GM12865 (cell line): ENCODE data around the gene VWA3B.

ENCODE experiments used
- DNase-seq: peaks from one replicate; pipeline ENCODE4 v3.0.0; 2010; ENCODE audit warnings: low read depth
- H3K4me3 ChIP-seq: 2 replicates; pipeline ENCODE4 v1.5.1; 2011; ENCODE audit warnings: mild to moderate bottlenecking, low read depth, low read length, control low read depth
- TF ChIP-seq, protein P1 (sequence below): IDR thresholded peaks from 2 replicates; pipeline ENCODE4 v1.5.1; 2011; ENCODE audit warnings: low read length, control low read depth, low read depth, inconsistent platforms; ENCODE audit not compliant: insufficient read depth; ENCODE audit errors: missing control alignments

The VWA3B gene

DNA sequence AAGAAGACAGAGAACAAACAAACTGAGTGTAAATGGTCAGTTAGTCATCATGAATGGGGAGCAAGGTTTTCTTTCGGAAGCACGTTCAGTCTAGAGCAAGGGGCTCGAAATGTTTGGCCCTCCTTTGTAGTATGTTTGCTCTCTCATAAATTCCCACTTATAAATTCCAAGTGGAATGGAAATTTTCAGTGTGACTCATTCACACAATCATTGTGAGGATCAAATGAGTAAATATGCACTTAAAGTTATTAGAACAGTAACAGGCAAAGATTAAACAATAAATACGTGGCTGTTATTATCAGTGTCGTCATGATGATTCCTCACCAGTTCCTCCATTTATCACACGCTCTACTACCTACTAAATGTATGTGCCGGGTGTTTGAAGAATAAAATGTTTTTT is 269.8 kb downstream of the VWA3B start:
- TF ChIP-seq, protein P1, sequence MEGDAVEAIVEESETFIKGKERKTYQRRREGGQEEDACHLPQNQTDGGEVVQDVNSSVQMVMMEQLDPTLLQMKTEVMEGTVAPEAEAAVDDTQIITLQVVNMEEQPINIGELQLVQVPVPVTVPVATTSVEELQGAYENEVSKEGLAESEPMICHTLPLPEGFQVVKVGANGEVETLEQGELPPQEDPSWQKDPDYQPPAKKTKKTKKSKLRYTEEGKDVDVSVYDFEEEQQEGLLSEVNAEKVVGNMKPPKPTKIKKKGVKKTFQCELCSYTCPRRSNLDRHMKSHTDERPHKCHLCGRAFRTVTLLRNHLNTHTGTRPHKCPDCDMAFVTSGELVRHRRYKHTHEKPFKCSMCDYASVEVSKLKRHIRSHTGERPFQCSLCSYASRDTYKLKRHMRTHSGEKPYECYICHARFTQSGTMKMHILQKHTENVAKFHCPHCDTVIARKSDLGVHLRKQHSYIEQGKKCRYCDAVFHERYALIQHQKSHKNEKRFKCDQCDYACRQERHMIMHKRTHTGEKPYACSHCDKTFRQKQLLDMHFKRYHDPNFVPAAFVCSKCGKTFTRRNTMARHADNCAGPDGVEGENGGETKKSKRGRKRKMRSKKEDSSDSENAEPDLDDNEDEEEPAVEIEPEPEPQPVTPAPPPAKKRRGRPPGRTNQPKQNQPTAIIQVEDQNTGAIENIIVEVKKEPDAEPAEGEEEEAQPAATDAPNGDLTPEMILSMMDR, result no peak
- DNase-seq, result no peak
- H3K4me3 ChIP-seq, result no peak overlapping the region

DNA sequence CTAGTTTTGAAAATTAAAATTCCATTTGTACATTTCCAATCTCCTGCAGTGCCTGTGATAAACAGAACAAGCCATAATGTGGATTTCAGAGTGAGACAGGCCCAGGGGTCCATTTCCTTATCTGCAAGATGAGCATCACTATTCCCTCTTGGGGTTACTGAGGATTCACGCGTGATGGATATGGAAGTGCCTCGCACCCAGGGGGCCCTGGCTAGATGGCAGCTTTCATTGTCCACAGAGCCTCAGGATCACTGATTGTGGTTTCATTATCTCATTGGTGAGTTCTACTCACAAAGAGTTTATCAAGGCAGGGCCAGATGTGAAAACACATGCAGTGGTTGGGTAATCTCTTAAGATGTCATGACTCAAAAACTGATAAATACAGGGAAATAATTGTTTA is 270.9 kb downstream of the VWA3B start:
- H3K4me3 ChIP-seq, result no peak overlapping the region
- DNase-seq, result no peak
- TF ChIP-seq, protein P1, result no peak

DNA sequence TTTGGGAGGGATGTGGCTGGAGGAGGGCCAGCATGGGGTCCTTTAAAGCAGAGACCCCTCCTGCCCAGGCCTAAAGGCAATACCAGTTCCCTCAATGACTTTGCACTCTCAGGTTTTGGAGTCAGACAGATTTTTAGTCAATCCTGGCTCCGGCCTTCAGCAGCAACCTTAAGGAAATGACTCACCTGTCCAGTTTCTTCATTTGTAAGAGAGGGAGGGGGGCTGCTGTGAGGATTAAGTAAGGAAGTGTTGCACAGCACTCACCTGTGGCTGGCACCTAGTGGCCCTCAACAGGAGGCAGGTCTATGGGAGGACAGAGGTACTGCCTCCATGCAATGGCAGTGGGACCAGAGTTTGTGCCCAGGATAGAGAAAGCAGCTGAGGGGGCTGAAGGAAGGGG is 273.0 kb downstream of the VWA3B start:
- H3K4me3 ChIP-seq, result no peak overlapping the region
- TF ChIP-seq, protein P1, result no peak
- DNase-seq, result no peak
